Immature natural killer cell (primary cell): ENCODE measurements around the gene SMAD3. TPM values are rescaled to one million over a fixed set of nuclear protein-coding genes. Genes with fewer than 3 reads are reported as not detected.

ENCODE experiments used
- polyA plus RNA-seq, 3 donors: library from polyadenylated mRNA; unstranded; fragments of 300-500 nt; fragmentation: Illumina TruSeq; gene quantifications; one replicate each; pipeline ENCODE4 v1.2.3, GENCODE V29; 2021

The SMAD3 gene
- polyA plus RNA-seq, 3 donors from 2014 or later = 8.9 to 11.9 (median 10.0) TPM

Other genes starting within 250 kb of the SMAD3 start
- gene AAGAB, start 189.1 kb downstream of the SMAD3 start, polyA plus RNA-seq = 10 to 100 TPM; 55.5 to 77.0 (median 59.1) TPM
- gene IQCH, start 189.2 kb downstream of the SMAD3 start, polyA plus RNA-seq = under 1 TPM in 2 of 3 donors, not detected in 1; 0.27 to 0.70 TPM